SK-N-SH (cell line): Measurements from ENCODE around the gene TRIM44. TPM values are rescaled to one million over a fixed set of nuclear protein-coding genes. Genes with fewer than 3 reads are reported as not detected.

ENCODE experiments used
- CTCF ChIA-PET: fragments of 300-600, 350-600 bp; formaldehyde crosslinking; extraction: SDS; loops from one replicate; lab custom pipeline; 2021; lab: Yijun Ruan, JAX
- POLR2A ChIA-PET: fragments of 350-600 bp; sonication (Branson Sonifier 250); formaldehyde crosslinking; extraction: SDS; loops from one replicate; lab custom pipeline; 2020; ENCODE audit warnings: antibody characterized with exemption, inconsistent platforms; lab: Yijun Ruan, JAX
- DNase-seq: peaks from one replicate; pipeline ENCODE4 v3.0.0; 2012
- H2AFZ ChIP-seq: fragments of 200-600 bp; sonication (generic); 2 replicates; pipeline ENCODE4 v1.8.1; 2016; ENCODE audit warnings: antibody characterized with exemption, mild to moderate bottlenecking, low read depth
- H3F3A ChIP-seq: fragments of 200-600 bp; sonication (generic); replicated peaks from 2 replicates; pipeline ENCODE3; 2016; ENCODE audit warnings: antibody characterized with exemption, mild to moderate bottlenecking; ENCODE audit not compliant: insufficient read depth
- H3K27ac ChIP-seq, 2 experiments: fragments of 200-500 bp in 1 of 2; fragments of 200-600 bp in 1 of 2; sonication (Bioruptor generic) in 1 of 2; sonication (generic), shearing (Covaris generic) in 1 of 2; 2 replicates each; pipeline versions ENCODE4 v1.5.1 to v1.6.1; 2014 to 2016; ENCODE audit warnings: low read depth in 2 of 2, inconsistent platforms in 1 of 2, low read length in 1 of 2, mild to moderate bottlenecking in 1 of 2, mixed read lengths in 1 of 2
- H3K27me3 ChIP-seq: fragments of 200-600 bp; sonication (generic), shearing (Covaris generic); 2 replicates; pipeline ENCODE4 v1.6.1; 2016; ENCODE audit warnings: mixed run types; ENCODE audit not compliant: insufficient read depth
- H3K36me3 ChIP-seq, 2 experiments: fragments of 200-500 bp in 1 of 2; fragments of 200-600 bp in 1 of 2; sonication (Bioruptor generic) in 1 of 2; sonication (generic) in 1 of 2; replicated peaks in 1 of 2; 2 replicates each; pipeline versions ENCODE3 to v1.5.1; 2014 to 2016; ENCODE audit warnings: low read length in 1 of 2, mild to moderate bottlenecking in 1 of 2; ENCODE audit not compliant: insufficient read depth in 2 of 2, control insufficient read depth in 1 of 2
- H3K4me1 ChIP-seq, 2 experiments: fragments of 200-500 bp in 1 of 2; fragments of 200-600 bp in 1 of 2; sonication (Bioruptor generic) in 1 of 2; sonication (generic), shearing (Covaris generic) in 1 of 2; 2 replicates each; pipeline versions ENCODE4 v1.5.1 to v1.6.1; 2014 to 2016; ENCODE audit warnings: low read depth in 1 of 2, low read length in 1 of 2, mixed run types in 1 of 2; ENCODE audit not compliant: insufficient read depth in 2 of 2, control insufficient read depth in 1 of 2
- H3K4me2 ChIP-seq: fragments of 200-600 bp; sonication (generic), shearing (Covaris generic); 2 replicates; pipeline ENCODE4 v1.6.1; 2017; ENCODE audit warnings: mixed run types
- H3K4me3 ChIP-seq, 2 experiments: fragments of 200-500 bp in 1 of 2; fragments of 200-600 bp in 1 of 2; sonication (Bioruptor generic) in 1 of 2; sonication (generic), shearing (Covaris generic) in 1 of 2; 2 replicates each; pipeline versions ENCODE4 v1.5.1 to v1.8.1; 2014 to 2016; ENCODE audit warnings: low read depth in 2 of 2, inconsistent platforms in 1 of 2, low read length in 1 of 2, mild to moderate bottlenecking in 1 of 2, mixed read lengths in 1 of 2, moderate library complexity in 1 of 2
- H3K79me2 ChIP-seq: fragments of 200-600 bp; sonication (generic); 2 replicates; pipeline ENCODE4 v1.8.1; 2017; ENCODE audit warnings: mild to moderate bottlenecking; ENCODE audit not compliant: insufficient read depth
- H3K9ac ChIP-seq: fragments of 200-600 bp; sonication (generic); 2 replicates; pipeline ENCODE4 v1.6.1; 2017; ENCODE audit warnings: mixed run types
- H3K9me2 ChIP-seq: fragments of 200-600 bp; sonication (generic); 2 replicates; pipeline ENCODE4 v1.6.1; 2017; ENCODE audit warnings: mixed run types
- H3K9me3 ChIP-seq: fragments of 200-600 bp; sonication (generic); 2 replicates; pipeline ENCODE4 v1.6.1; 2017; ENCODE audit warnings: mixed run types, mild to moderate bottlenecking, moderate library complexity
- H4K20me1 ChIP-seq: fragments of 200-600 bp; sonication (generic); 2 replicates; pipeline ENCODE4 v1.6.1; 2017; ENCODE audit warnings: mild to moderate bottlenecking, mixed run types; ENCODE audit not compliant: insufficient read depth
- EP300 ChIP-seq, 2 experiments: IDR thresholded peaks; 2 replicates each; pipeline versions ENCODE4 v1.4.0 to v1.6.1; 2012; ENCODE audit warnings: borderline replicate concordance in 1 of 2, low read depth in 1 of 2, low read length in 1 of 2
- EZH2phosphoT487 ChIP-seq: fragments of 200-600 bp; sonication (generic); IDR thresholded peaks from 2 replicates; pipeline ENCODE4 v1.6.1; 2017; ENCODE audit warnings: low read depth, mixed run types, mild to moderate bottlenecking, antibody characterized with exemption, moderate library complexity, borderline replicate concordance
- FOXJ3 ChIP-seq: sonication (generic); formaldehyde crosslinking; IDR thresholded peaks from 2 replicates; pipeline ENCODE4 v1.5.1; 2020; ENCODE audit warnings: mild to moderate bottlenecking, missing genetic modification reagents
- MEF2A ChIP-seq: IDR thresholded peaks from 2 replicates; pipeline ENCODE4 v1.4.0; 2012; ENCODE audit warnings: low read depth, borderline replicate concordance
- NFIC ChIP-seq: IDR thresholded peaks from 2 replicates; pipeline ENCODE4 v1.4.0; 2012; ENCODE audit warnings: borderline replicate concordance
- RCOR1 ChIP-seq: fragments of 150-350 bp; IDR thresholded peaks from 2 replicates; pipeline ENCODE4 v1.6.1; 2017; ENCODE audit warnings: antibody characterized with exemption, low read length
- TAF1 ChIP-seq: IDR thresholded peaks from 2 replicates; pipeline ENCODE4 v1.6.1; 2012; ENCODE audit warnings: low read depth, mild to moderate bottlenecking, low read length, moderate library complexity, borderline replicate concordance
- TCF12 ChIP-seq: IDR thresholded peaks from 2 replicates; pipeline ENCODE4 v1.4.0; 2012
- YY1 ChIP-seq: IDR thresholded peaks from 2 replicates; pipeline ENCODE4 v1.4.0; 2012; ENCODE audit warnings: low read depth, mild to moderate bottlenecking
- ZBTB33 ChIP-seq: IDR thresholded peaks from 2 replicates; pipeline ENCODE4 v1.4.0; 2012; ENCODE audit warnings: low read depth, borderline replicate concordance
- WGBS: methylation state at CpG from one replicate; pipeline ENCODE4 v1.1.6; 2017; ENCODE audit warnings: low lambda C conversion rate; 5-methylcytosine and 5-hydroxymethylcytosine counted together
- polyA plus RNA-seq, 3 experiments: library from polyadenylated mRNA; depleted of rRNA; stranded (reverse); fragments of >200 nt; gene quantifications; 2 replicates each; pipeline ENCODE4 v1.2.3, GENCODE V29; 2012
- TF ChIP-seq, protein P1 (sequence below): IDR thresholded peaks from 2 replicates; pipeline ENCODE4 v1.6.1; 2012; ENCODE audit warnings: mild to moderate bottlenecking, low read depth, low read length, moderate library complexity
- TF ChIP-seq, protein P2 (sequence below): fragments of 200-600 bp; sonication (generic); IDR thresholded peaks from 2 replicates; pipeline ENCODE4 v1.6.1; 2017; ENCODE audit warnings: antibody characterized with exemption, mild to moderate bottlenecking, moderate library complexity
- TF ChIP-seq, protein P3 (sequence below): fragments of 150-350 bp; IDR thresholded peaks from 2 replicates; pipeline ENCODE4 v1.6.1; 2016; ENCODE audit warnings: mild to moderate bottlenecking, low read depth, low read length

Gene TRIM44
- polyA plus RNA-seq, 1 of the 3 experiments (the other 2 are of a cell fraction): 34.1 TPM

- H3K4me2 ChIP-seq: no peak overlapping the region
- TF ChIP-seq, protein P1, sequence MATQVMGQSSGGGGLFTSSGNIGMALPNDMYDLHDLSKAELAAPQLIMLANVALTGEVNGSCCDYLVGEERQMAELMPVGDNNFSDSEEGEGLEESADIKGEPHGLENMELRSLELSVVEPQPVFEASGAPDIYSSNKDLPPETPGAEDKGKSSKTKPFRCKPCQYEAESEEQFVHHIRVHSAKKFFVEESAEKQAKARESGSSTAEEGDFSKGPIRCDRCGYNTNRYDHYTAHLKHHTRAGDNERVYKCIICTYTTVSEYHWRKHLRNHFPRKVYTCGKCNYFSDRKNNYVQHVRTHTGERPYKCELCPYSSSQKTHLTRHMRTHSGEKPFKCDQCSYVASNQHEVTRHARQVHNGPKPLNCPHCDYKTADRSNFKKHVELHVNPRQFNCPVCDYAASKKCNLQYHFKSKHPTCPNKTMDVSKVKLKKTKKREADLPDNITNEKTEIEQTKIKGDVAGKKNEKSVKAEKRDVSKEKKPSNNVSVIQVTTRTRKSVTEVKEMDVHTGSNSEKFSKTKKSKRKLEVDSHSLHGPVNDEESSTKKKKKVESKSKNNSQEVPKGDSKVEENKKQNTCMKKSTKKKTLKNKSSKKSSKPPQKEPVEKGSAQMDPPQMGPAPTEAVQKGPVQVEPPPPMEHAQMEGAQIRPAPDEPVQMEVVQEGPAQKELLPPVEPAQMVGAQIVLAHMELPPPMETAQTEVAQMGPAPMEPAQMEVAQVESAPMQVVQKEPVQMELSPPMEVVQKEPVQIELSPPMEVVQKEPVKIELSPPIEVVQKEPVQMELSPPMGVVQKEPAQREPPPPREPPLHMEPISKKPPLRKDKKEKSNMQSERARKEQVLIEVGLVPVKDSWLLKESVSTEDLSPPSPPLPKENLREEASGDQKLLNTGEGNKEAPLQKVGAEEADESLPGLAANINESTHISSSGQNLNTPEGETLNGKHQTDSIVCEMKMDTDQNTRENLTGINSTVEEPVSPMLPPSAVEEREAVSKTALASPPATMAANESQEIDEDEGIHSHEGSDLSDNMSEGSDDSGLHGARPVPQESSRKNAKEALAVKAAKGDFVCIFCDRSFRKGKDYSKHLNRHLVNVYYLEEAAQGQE: no peak
- no peak for TF ChIP-seq YY1
- TF ChIP-seq ZBTB33: no peak
- TF ChIP-seq EZH2phosphoT487: no peak
- no peak for TF ChIP-seq NFIC
- TF ChIP-seq TCF12: no peak
- no peak for TF ChIP-seq EP300 (IDR thresholded peaks at IDR 0.05; ENCODE audit: borderline replicate concordance in 1 of 2, low read depth in 1 of 2, low read length in 1 of 2)
- no peak for TF ChIP-seq TAF1
- TF ChIP-seq FOXJ3 (CRISPR knock-in tag): no peak
- no peak for TF ChIP-seq MEF2A
- TF ChIP-seq RCOR1: no peak
- TF ChIP-seq, protein P2, sequence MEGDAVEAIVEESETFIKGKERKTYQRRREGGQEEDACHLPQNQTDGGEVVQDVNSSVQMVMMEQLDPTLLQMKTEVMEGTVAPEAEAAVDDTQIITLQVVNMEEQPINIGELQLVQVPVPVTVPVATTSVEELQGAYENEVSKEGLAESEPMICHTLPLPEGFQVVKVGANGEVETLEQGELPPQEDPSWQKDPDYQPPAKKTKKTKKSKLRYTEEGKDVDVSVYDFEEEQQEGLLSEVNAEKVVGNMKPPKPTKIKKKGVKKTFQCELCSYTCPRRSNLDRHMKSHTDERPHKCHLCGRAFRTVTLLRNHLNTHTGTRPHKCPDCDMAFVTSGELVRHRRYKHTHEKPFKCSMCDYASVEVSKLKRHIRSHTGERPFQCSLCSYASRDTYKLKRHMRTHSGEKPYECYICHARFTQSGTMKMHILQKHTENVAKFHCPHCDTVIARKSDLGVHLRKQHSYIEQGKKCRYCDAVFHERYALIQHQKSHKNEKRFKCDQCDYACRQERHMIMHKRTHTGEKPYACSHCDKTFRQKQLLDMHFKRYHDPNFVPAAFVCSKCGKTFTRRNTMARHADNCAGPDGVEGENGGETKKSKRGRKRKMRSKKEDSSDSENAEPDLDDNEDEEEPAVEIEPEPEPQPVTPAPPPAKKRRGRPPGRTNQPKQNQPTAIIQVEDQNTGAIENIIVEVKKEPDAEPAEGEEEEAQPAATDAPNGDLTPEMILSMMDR: no peak
- TF ChIP-seq, protein P3, sequence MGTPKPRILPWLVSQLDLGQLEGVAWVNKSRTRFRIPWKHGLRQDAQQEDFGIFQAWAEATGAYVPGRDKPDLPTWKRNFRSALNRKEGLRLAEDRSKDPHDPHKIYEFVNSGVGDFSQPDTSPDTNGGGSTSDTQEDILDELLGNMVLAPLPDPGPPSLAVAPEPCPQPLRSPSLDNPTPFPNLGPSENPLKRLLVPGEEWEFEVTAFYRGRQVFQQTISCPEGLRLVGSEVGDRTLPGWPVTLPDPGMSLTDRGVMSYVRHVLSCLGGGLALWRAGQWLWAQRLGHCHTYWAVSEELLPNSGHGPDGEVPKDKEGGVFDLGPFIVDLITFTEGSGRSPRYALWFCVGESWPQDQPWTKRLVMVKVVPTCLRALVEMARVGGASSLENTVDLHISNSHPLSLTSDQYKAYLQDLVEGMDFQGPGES: no peak
- H3F3A ChIP-seq: no peaks in the 10 kb centered on the region
- no peaks in the 10 kb centered on the region for H3K9me2 ChIP-seq
- no peak for DNase-seq
- POLR2A ChIA-PET: no interaction called here
- CTCF ChIA-PET: interaction anchor here (0.6 kb wide), 1 partner anchor 182 kb away, joined by 3 read pairs; no protein-coding TSS in a partner anchor
- no peak overlapping the region for H2AFZ ChIP-seq
- no peak overlapping the region for H3K9ac ChIP-seq
- H3K27me3 ChIP-seq: no peaks in the 10 kb centered on the region
- no peaks in the 10 kb centered on the region for H3K36me3 ChIP-seq
- H3K27ac ChIP-seq: no peak overlapping the region
- H4K20me1 ChIP-seq: no peaks in the 10 kb centered on the region
- H3K4me3 ChIP-seq: no peak overlapping the region
- WGBS: 95% methylated on average over 3 of the region's 3 CpGs
- peaks cover 0 to 10% of the 10 kb centered on the region in 2 experiments; a peak in 2 of 4 replicates for H3K4me1 ChIP-seq
- H3K9me3 ChIP-seq: no peaks in the 10 kb centered on the region
- no peaks in the 10 kb centered on the region for H3K79me2 ChIP-seq
Observed at GRCh38 chr11:35641964-35642363, 20.6 kb upstream of the TRIM44 start.
